ENCODE measurements around the gene ZNF662. TPM values are rescaled to one million over a fixed set of nuclear protein-coding genes. Genes with fewer than 3 reads are reported as not detected.

Gene ZNF662
- total RNA-seq, 1 donor from 2014 or later: 19.0 TPM

GRCh38 chr3:42914771-42915515 is 9.0 kb downstream of the ZNF662 start:
- DNase-seq (ENCODE audit: low spot score) (no peak), ATAC-seq (no peak)
- intact Hi-C loops (cut with DNase I): no loop called here

- ATAC-seq: no peak
Observed at GRCh38 chr3:42923606-42924005, 17.7 kb downstream of the ZNF662 start.

GRCh38 chr3:42926310-42926709 is 20.4 kb downstream of the ZNF662 start:
- DNase-seq (ENCODE audit: low spot score) (no peak), ATAC-seq (no peak)
- intact Hi-C loops (cut with DNase I): no loop called here

More at GRCh38 chr3:42923606-42924005, 17.7 kb downstream of the ZNF662 start:
- intact Hi-C loops (cut with DNase I): no loop called here
- no peak for DNase-seq (ENCODE audit: low spot score)

- ATAC-seq: no peak
- DNase-seq (ENCODE audit: low spot score): no peak
- intact Hi-C loops (cut with DNase I): no loop called here
Observed at GRCh38 chr3:42934111-42934510, 28.2 kb downstream of the ZNF662 start.

GRCh38 chr3:42934910-42935309 is 29.0 kb downstream of the ZNF662 start:
- intact Hi-C loops (cut with DNase I): no loop called here

GRCh38 chr3:42935472-42935871 is 29.5 kb downstream of the ZNF662 start:
- no peak for DNase-seq (ENCODE audit: low spot score)
- no peak for ATAC-seq
- intact Hi-C loops (cut with DNase I): no loop called here

More at GRCh38 chr3:42934910-42935309, 29.0 kb downstream of the ZNF662 start:
- DNase-seq (ENCODE audit: low spot score): no peak
- ATAC-seq: no peak

- DNase-seq (ENCODE audit: low spot score) (peak; percentile 67), ATAC-seq (peak; percentile 84)
- intact Hi-C loops (cut with DNase I): no loop called here
Observed at GRCh38 chr3:42936157-42936981, 30.4 kb downstream of the ZNF662 start.

- ATAC-seq (no peak), DNase-seq (ENCODE audit: low spot score) (no peak)
- intact Hi-C loops (cut with DNase I): no loop called here
Observed at GRCh38 chr3:42937334-42937733, 31.4 kb downstream of the ZNF662 start.

- intact Hi-C loops (cut with DNase I): no loop called here
- DNase-seq (ENCODE audit: low spot score) (no peak), ATAC-seq (no peak)
Observed at GRCh38 chr3:42942693-42943092, 36.8 kb downstream of the ZNF662 start.

- DNase-seq (ENCODE audit: low spot score) (no peak), ATAC-seq (no peak)
- intact Hi-C loops (cut with DNase I): no loop called here
Observed at GRCh38 chr3:42946050-42946449, 40.1 kb downstream of the ZNF662 start.

- intact Hi-C loops (cut with DNase I): no loop called here
- no peak for DNase-seq (ENCODE audit: low spot score)
- no peak for ATAC-seq
Observed at GRCh38 chr3:42957573-42957972, 51.6 kb downstream of the ZNF662 start.

GRCh38 chr3:42960282-42960681 is 54.3 kb downstream of the ZNF662 start:
- no peak for ATAC-seq
- intact Hi-C loops (cut with DNase I): loop anchor here (5.0 kb wide), 1 partner anchor 127 kb away; no protein-coding TSS in a partner anchor

GRCh38 chr3:42960786-42961185 is 54.8 kb downstream of the ZNF662 start:
- intact Hi-C loops (cut with DNase I): loop anchor here (5.0 kb wide), 1 partner anchor 127 kb away; no protein-coding TSS in a partner anchor
- ATAC-seq: no peak
- no peak for DNase-seq (ENCODE audit: low spot score)

More at GRCh38 chr3:42960282-42960681, 54.3 kb downstream of the ZNF662 start:
- DNase-seq (ENCODE audit: low spot score): no peak

GRCh38 chr3:42961633-42962032 is 55.7 kb downstream of the ZNF662 start:
- DNase-seq (ENCODE audit: low spot score): no peak
- ATAC-seq: peak; percentile 75
- intact Hi-C loops (cut with DNase I): loop anchor here (5.0 kb wide), 1 partner anchor 126 kb away; no protein-coding TSS in a partner anchor

- intact Hi-C loops (cut with DNase I): loop anchor here (5.0 kb wide), 1 partner anchor 124 kb away; no protein-coding TSS in a partner anchor
Observed at GRCh38 chr3:42963269-42963668, 57.3 kb downstream of the ZNF662 start.

GRCh38 chr3:42964266-42964665 is 58.3 kb downstream of the ZNF662 start:
- intact Hi-C loops (cut with DNase I): loop anchor here (5.0 kb wide), 1 partner anchor 123 kb away; no protein-coding TSS in a partner anchor

More at GRCh38 chr3:42963269-42963668, 57.3 kb downstream of the ZNF662 start:
- ATAC-seq (no peak), DNase-seq (ENCODE audit: low spot score) (no peak)

More at GRCh38 chr3:42964266-42964665, 58.3 kb downstream of the ZNF662 start:
- no peak for DNase-seq (ENCODE audit: low spot score)
- ATAC-seq: no peak
